A549 treated with AZD2906 at 1 μM for 4 hours (cell line): ENCODE results near the gene SFMBT2. TPM values are rescaled to one million over a fixed set of nuclear protein-coding genes. Genes with fewer than 3 reads are reported as not detected.

ENCODE experiments used
- total RNA-seq: library from RNA; stranded (reverse); fragments of 200-300 nt; extraction: Qiagen RNA extraction; gene quantifications from 5 replicates; pipeline ENCODE4 v1.2.3, GENCODE V29; 2022

SFMBT2 gene
- 5.9 to 7.6 TPM (median 7.0 TPM) in 5 replicates for total RNA-seq

DNA sequence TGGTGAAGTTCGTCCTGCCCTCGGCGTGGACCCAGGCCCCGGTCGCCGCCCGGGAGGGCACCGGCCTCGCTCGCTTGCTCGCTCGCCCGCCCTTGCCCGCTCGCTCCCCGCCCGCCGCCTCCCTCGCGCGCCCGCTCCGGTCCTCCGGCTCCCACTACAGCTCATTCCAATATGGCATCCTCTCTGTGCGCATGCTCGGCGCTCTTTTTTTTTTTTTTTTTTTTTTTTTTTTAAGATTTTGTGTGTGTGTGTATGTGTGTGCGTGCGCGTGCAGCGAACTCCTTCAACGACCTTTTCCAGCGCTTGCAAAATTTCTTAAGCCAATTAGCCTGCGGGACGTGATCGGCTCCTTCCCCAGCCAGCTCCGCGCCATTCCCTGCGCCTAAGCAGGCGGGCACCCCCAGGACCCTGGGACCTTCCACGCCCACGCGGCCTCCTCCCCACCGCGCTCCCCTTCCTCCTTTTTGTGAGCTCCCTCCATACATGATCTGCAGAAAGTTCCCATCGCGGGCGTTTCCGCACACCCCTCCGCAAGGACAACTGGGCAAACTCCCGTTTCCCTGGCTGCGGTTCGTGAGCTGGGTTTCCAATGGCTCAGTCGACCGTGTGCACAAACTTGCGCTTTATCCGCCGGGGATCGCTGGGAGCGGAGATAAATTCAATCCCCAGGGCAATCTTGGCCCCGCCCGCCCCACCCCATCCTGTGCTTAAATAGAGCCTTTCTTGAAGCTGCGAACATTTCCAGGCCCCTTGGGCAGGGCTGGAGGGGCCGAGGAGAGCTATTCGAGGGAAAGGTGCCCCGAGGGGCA, at the start of gene SFMBT2:
Gene SFMBT2, minus strand, starts transcription at position 173 of the 809 bp plus-strand sequence. CDS start 29,136 bp downstream, outside the sequence.

